Adrenal gland (tissue), 12 donors: Measurements from ENCODE around the gene SIDT2. TPM values are rescaled to one million over a fixed set of nuclear protein-coding genes. Genes with fewer than 3 reads are reported as not detected.

ENCODE experiments used
- DNase-seq, 7 donors: peaks; one replicate each; pipeline ENCODE4 v3.0.0-alpha.2; 2019 to 2020
- H3K27ac ChIP-seq, 5 donors: fragments of 200-600 bp; sonication (generic) in 4 of 5; 1 replicate in 3 of 5; 2 replicates in 2 of 5; pipeline versions ENCODE4 v1.5.1 to v1.8.0; 2016 to 2020; ENCODE audit warnings: mild to moderate bottlenecking in 1 of 5
- H3K27me3 ChIP-seq: fragments of 200-600 bp; 2 replicates; pipeline ENCODE4 v1.8.0; 2021
- H3K36me3 ChIP-seq, 2 donors: fragments of 200-600 bp; replicated peaks in 1 of 2; 1 replicate in 1 of 2; 2 replicates in 1 of 2; pipeline versions ENCODE4 v1.5.1 to v1.8.0; 2018 to 2022
- H3K4me1 ChIP-seq, 2 donors: fragments of 200-600 bp; replicated peaks in 1 of 2; 1 replicate in 1 of 2; 2 replicates in 1 of 2; pipeline versions ENCODE4 v1.5.1 to v1.8.0; 2018 to 2021
- H3K4me3 ChIP-seq, 4 donors: fragments of 200-600 bp; sonication (generic) in 3 of 4; one replicate each; pipeline ENCODE4 v1.5.1; 2016 to 2018
- H3K9me3 ChIP-seq, 3 donors: fragments of 200-600 bp; sonication (generic) in 1 of 3; replicated peaks in 1 of 3; 1 replicate in 2 of 3; 2 replicates in 1 of 3; pipeline versions ENCODE4 v1.5.1 to v1.8.0; 2016 to 2021
- CTCF ChIP-seq, 6 experiments: fragments of 450-650 bp in 4 of 6; fragments of 200-600 bp in 2 of 6; sonication (generic) in 1 of 6; IDR thresholded peaks; 1 replicate in 5 of 6; 2 replicates in 1 of 6; pipeline versions ENCODE4 v1.5.1 to v1.8.0; 2016 to 2021; ENCODE audit warnings: antibody characterized with exemption in 6 of 6, mild to moderate bottlenecking in 2 of 6, moderate library complexity in 1 of 6
- POLR2A ChIP-seq, 2 donors: fragments of 450-650 bp; IDR thresholded peaks; one replicate each; pipeline ENCODE4 v1.6.1; 2017; ENCODE audit warnings: antibody characterized with exemption in 2 of 2, mild to moderate bottlenecking in 2 of 2, moderate library complexity in 1 of 2
- WGBS, 4 donors: extraction: QIAGEN DNeasy Blood & Tissue Kit in 2 of 4; methylation state at CpG; one replicate each; pipeline versions ENCODE4 v1.1.5 to v1.1.7; 2013 to 2017; 5-methylcytosine and 5-hydroxymethylcytosine counted together
- intact Hi-C, 2 donors: fragments of 100-400 bp; cut with DNase I; formaldehyde crosslinking; loops; one replicate each; pipeline versions ENCODE4 v1.14.1 to v1.15.0; 2022 to 2023
- polyA plus RNA-seq, 3 donors: library from polyadenylated mRNA; stranded (reverse); fragments of 200-250 nt in 2 of 3; fragments of 350-450 nt in 1 of 3; fragmentation: Illumina TruSeq in 1 of 3; extraction: RNeasy Lipid Tissue Mini Kit (QIAGEN cat#74804) in 1 of 3; gene quantifications; one replicate each; pipeline ENCODE4 v1.2.3, GENCODE V29; 2013 to 2014
- total RNA-seq, 9 donors: library from RNA; depleted of rRNA in 4 of 9; stranded (reverse); fragments of >200 nt in 4 of 9; fragments of 120-200 nt in 1 of 9; fragmentation: NEBNext Ultra II Directional in 1 of 9; extraction: Animal tissue kit (Norgen Biotek cat#: 25700) in 1 of 9; gene quantifications; one replicate each; pipeline versions ENCODE4 v1.1.0 to v1.2.4, GENCODE V29; 2013 to 2023
- donor health status: healthy with polysubstance abuse.
- donor health status: Bipolar disorder and iron deficiency.
- donor health status: DM: yes; HTN: yes; CAD: no.
- donor health status: DM: no; HTN: no; CAD: no.
- donor health status: DM: no; HTN: no; CAD: no.
- donor health status: DM: yes; HTN: yes; CAD: no.

SIDT2 gene
- total and polyA plus RNA-seq, 12 donors: 23.4 to 87.1 (median 44.5) TPM

- Histone ChIP-seq H3K36me3 (peaks cover 0 to 30% of the 10 kb centered on the region in 2 donors), H3K9me3 (no peaks in the 10 kb centered on the region), H3K4me3 (peak within 1 kb of the TSS; percentile 77 to 98 (median 94)), H3K4me1 (peaks cover 17 to 30% of the 10 kb centered on the region in 2 donors), H3K27me3 (no peaks in the 10 kb centered on the region), H3K27ac (peak within 1 kb of the TSS; percentile 61 to 96 (median 91))
- intact Hi-C loops: loop anchor here in 1 of 2 donors (5.0 kb wide), 1 partner anchor 85 kb away; the partner anchor contains the start of gene BACE1
- TF ChIP-seq CTCF (IDR thresholded peaks at IDR 0.05) (peak; percentile 42 to 97 (median 87)), POLR2A (IDR thresholded peaks at IDR 0.05) (peak; percentile 55 to 56)
- peak; percentile 63 to 85 (median 72) for DNase-seq
- 0 to 2% (median 1%) methylated on average over 27 to 88 of the region's 94 CpGs for WGBS, 4 donors
These were observed 53.7 kb downstream of the SIDT2 start, which contains the start of gene RNF214 for GRCh38 chr11:117232092-117232878. RNF214 (plus strand) TSS chr11:117232671; CDS start chr11:117234273, 1,602 bp downstream.

DNA sequence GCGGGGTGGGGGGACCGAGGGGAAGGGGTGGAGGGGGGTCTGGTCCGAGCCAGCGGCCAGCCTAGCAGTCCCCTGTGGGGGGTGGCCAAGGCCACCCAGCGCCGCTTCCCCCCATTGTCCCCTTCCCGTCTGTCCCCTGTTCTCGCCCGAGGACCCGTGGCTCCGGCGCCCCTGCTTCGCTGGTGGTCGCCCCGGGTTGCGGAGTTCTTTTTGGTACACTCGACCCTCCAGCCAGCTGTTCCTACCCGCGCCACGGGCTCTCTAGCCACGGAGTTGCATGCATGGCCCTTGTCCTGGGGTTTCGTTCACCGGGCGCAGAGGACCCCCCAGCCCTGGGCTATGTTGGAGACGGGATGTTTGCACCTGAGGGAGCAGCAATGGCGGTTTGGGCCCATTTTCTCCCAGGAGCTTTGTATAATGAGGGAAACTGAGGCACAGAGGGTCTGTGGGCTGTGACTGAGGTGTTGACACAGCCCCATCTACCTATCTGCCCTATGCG is 54.4 kb downstream of the SIDT2 start:
- TF ChIP-seq CTCF (IDR thresholded peaks at IDR 0.05): no peak
- TF ChIP-seq POLR2A (IDR thresholded peaks at IDR 0.05): no peak
- H3K4me3 ChIP-seq: peak overlapping the region; percentile 40 to 98 (median 86)
- no peaks in the 10 kb centered on the region for H3K27me3 ChIP-seq
- peak in 6 of 7 donors; percentile 24 to 60 (median 41) for DNase-seq
- H3K4me1 ChIP-seq: peaks cover 17 to 30% of the 10 kb centered on the region in 2 donors
- peaks cover 0 to 23% of the 10 kb centered on the region in 2 donors for H3K36me3 ChIP-seq
- WGBS, 4 donors: 0 to 15% (median 1%) methylated on average over 1 to 27 of the region's 27 CpGs
- intact Hi-C loops: loop anchor here in 1 of 2 donors (5.0 kb wide), 1 partner anchor 84 kb away; the partner anchor contains the start of gene BACE1
- no peaks in the 10 kb centered on the region for H3K9me3 ChIP-seq
- peak overlapping the region in 4 of 5 donors; percentile 85 to 96 (median 92) for H3K27ac ChIP-seq

DNA sequence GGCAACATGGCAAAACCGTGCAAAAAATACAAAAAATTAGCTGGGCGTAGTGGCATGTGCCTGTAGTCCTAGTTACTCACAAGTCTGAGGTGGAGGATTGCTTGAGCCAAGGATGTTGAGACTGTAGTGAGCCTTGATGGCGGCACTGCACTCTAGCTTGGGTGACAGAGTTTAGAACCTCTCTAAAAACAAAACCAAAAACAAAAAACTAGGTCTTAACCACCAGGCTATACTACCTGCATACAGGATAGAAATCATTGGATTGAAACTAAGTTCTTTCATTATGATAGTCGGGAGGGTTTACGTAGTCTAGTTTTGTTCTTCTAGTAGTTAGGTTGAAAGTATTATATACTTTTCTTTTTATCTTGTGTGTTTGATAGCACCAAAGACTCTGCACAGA is 59.7 kb downstream of the SIDT2 start:
- TF ChIP-seq POLR2A (IDR thresholded peaks at IDR 0.05) (no peak), CTCF (IDR thresholded peaks at IDR 0.05) (no peak)
- Histone ChIP-seq H3K4me1 (peaks cover 11 to 17% of the 10 kb centered on the region in 2 donors), H3K27ac (no peak overlapping the region), H3K4me3 (no peak overlapping the region), H3K36me3 (peaks cover 0 to 38% of the 10 kb centered on the region in 2 donors), H3K9me3 (no peaks in the 10 kb centered on the region), H3K27me3 (no peaks in the 10 kb centered on the region)
- intact Hi-C loops: no loop called here
- WGBS, 4 donors: 92 to 99% (median 93%) methylated on average over 5 of the region's 5 CpGs
- no peak for DNase-seq

- Histone ChIP-seq H3K9me3 (no peaks in the 10 kb centered on the region), H3K27me3 (no peaks in the 10 kb centered on the region), H3K27ac (peak overlapping the region in 2 of 5 donors; percentile 22 to 35), H3K4me3 (no peak overlapping the region), H3K4me1 (peaks cover 7 to 10% of the 10 kb centered on the region in 2 donors), H3K36me3 (peaks cover 0 to 49% of the 10 kb centered on the region in 2 donors)
- intact Hi-C loops: no loop called here
- WGBS, 4 donors: 29 to 51% (median 45%) methylated on average over 6 of the region's 6 CpGs
- peak in 4 of 6 experiments; percentile 16 to 27 (median 20) for TF ChIP-seq CTCF (IDR thresholded peaks at IDR 0.05)
- TF ChIP-seq POLR2A (IDR thresholded peaks at IDR 0.05): peak in 1 of 2 donors; percentile 22
- DNase-seq: peak in 2 of 7 donors; percentile 43 to 47
These were observed 60.8 kb downstream of the SIDT2 start for GRCh38 chr11:117239295-117239694.
